ENCODE measurements around the gene SNX20.
A peak's percentile ranks its signal among the peaks of the same experiment; 100 is the strongest.

Gene SNX20

GRCh38 chr16:50677351-50677750 lies 3.8 kb downstream of the SNX20 start:
- no peak for TF ChIP-seq CTCF (conservative IDR thresholded peaks at IDR 0.05)
- H3K27ac ChIP-seq, result no peak overlapping the region

- H3K27ac ChIP-seq, result no peak overlapping the region
- TF ChIP-seq CTCF (conservative IDR thresholded peaks at IDR 0.05), result no peak
These were observed 4.4 kb downstream of the SNX20 start for GRCh38 chr16:50676684-50677225.

- H3K27ac ChIP-seq, result no peak overlapping the region
- TF ChIP-seq CTCF (conservative IDR thresholded peaks at IDR 0.05), result no peak
These were observed 5.2 kb downstream of the SNX20 start for GRCh38 chr16:50675686-50676610.

- no peak for TF ChIP-seq CTCF (conservative IDR thresholded peaks at IDR 0.05)
- no peak overlapping the region for H3K27ac ChIP-seq
These were observed 6.3 kb downstream of the SNX20 start for GRCh38 chr16:50674831-50675230.

- H3K27ac ChIP-seq, result no peak overlapping the region
- no peak for TF ChIP-seq CTCF (conservative IDR thresholded peaks at IDR 0.05)
These were observed 7.4 kb downstream of the SNX20 start for GRCh38 chr16:50673496-50674275.

- TF ChIP-seq CTCF (conservative IDR thresholded peaks at IDR 0.05), result peak; percentile 13; the same call in 1 of the 2 replicates
- H3K27ac ChIP-seq, result no peak overlapping the region
These were observed 9.4 kb downstream of the SNX20 start for GRCh38 chr16:50671644-50672260.

GRCh38 chr16:50670476-50670875 lies 10.6 kb downstream of the SNX20 start:
- H3K27ac ChIP-seq, result no peak overlapping the region
- TF ChIP-seq CTCF (conservative IDR thresholded peaks at IDR 0.05), result no peak
